Measurements from ENCODE around the gene LYRM9.
"Not testable (repeated sequence)": the region's sequence is repeated elsewhere in the genome, so short reads cannot be mapped to it uniquely, and the experiment has no call there.

LYRM9 gene

DNA sequence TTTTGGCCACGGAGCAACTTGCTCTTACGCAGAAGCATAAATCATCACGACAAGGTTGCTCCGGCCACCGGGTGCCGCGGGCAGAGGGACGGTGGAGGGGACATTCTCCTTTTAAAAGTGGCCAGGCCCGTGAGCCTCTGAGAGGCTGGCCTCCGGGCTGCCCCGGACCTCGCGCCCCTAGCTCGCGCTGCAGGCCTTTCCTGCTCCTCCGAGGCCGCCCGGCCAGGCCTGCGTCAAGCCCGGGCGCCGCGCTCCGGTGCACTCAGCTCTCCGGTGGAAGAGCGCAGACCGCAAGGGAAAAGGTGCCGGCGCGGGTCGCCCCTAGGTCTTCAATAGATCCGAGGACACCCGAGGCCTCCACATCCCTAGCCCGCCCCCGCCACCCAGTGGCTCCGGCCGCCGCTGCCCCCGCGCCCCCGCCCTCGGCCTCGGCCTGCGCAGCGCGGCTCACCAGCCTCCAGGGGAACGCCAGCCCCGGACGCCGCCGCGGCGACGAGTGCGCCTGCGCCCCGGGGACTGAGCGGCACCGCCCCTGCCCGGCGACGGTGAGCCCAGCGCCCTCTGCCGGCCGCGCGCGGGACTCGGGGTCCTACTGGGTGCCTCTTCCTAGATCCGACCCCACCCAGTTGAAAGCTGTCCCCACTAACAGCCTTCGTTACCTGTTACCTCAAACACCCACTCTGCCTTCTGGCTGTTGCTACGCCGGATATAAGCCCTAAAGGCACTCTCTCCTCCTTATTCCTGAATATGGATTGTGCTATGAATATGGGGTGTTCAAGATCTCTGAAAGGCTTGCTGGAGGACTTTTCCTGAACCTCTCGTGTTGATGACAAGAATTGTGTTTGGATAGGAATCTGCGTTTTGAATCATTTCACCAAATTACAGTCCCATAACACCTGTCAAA, at the start of gene LYRM9:
TSS of gene LYRM9 (minus strand) at position 500 of the 904 bp plus-strand sequence. CDS start 10,671 bp downstream, outside the sequence.
- DNase-seq, result peak; percentile 93

GRCh38 chr17:27940503-27941428, 47.6 kb upstream of the LYRM9 start:
- no peak for DNase-seq

- no peak for DNase-seq
Measured at GRCh38 chr17:27939474-27940465, 46.6 kb upstream of the LYRM9 start.

GRCh38 chr17:27938864-27939263, 45.7 kb upstream of the LYRM9 start:
- DNase-seq, result no peak

DNA sequence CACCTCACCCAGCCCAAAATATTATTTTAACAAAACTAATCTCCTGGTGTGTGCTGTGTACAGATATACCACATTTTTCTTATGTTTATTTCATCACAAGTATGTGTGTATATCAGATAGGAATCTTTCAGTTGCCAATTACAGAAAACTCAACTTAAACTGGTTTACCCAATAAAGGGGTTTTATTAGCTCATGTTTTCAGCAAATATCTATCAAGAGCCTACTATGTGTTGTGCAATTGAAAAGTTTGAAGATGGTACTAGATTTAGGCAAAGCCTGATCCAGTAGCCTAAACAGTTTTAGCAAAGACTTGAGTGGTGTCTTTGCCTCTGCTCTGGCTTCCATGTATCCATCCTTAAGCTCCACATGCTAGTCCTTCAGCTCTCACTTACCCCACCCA, 45.1 kb upstream of the LYRM9 start:
- no peak for DNase-seq

DNA sequence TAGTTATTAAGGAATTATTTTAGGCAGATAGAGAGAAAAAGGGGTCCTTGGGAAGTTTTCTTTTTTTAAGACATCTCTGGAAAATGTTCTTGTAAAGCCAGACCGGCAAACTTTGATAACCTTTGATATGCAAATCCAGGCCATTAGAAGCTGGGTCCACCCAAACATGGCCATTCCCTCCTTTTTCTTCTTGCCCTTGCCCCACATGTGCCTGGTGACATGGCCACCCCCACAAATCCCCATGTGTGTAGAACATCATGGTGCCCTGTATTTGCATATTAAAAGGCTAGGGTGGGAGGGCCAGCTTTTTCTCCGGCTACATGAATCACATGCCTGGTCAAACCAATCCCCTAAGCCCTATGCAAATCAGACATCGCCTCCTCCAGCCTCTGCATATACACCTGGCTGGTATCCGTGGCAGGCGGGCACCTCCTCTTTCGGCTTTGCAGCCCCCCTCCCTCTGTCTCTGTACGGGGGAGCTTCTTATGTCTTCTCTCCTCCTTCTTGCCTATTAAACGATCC, 43.9 kb upstream of the LYRM9 start:
- no peak for DNase-seq

DNA sequence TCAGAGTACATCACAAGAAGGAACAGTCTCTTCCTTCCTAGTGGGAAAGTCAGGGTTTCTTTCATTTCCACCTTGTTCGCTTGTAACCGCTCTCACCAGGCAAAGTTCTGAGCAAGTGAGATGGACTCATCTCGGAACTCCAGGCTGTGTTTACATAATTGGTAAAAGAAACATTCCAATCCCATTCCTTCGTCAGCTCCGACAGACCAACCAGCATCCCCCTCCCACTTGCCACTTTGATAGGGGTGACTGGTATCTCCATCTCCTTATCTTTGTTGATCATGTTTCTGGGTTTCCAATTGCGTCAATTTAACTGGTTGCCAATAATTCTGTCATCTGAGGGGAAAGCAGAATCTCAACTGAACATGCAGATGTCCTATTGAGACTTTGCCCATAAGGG, 36.8 kb upstream of the LYRM9 start:
- DNase-seq, result no peak

DNA sequence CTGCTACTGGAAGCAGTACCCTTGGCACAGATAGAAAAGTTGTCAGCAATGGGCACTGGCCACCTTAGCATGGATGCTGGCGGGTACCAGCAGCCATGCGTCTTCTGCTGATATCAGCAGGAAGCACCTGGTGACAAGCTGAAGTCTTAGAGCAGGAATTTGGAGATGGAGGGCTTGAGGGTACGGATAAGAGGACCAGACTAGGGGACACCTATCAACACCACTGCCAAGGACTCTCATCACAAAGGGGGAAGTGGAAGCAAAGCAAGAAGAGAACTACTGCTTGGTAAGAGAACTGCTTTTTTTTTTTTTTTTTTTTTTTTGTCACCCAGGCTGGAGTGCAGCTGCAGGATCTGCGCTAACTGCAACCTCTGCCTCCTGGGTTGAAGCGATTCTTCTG, 35.4 kb upstream of the LYRM9 start:
- no peak for DNase-seq

- DNase-seq, result no peak
Measured at GRCh38 chr17:27927781-27928180, 34.6 kb upstream of the LYRM9 start.

- DNase-seq, result no peak
Measured at GRCh38 chr17:27921599-27921998, 28.4 kb upstream of the LYRM9 start.

- DNase-seq, result no peak
Measured at GRCh38 chr17:27921077-27921476, 27.9 kb upstream of the LYRM9 start.

- DNase-seq, result no peak
Measured at GRCh38 chr17:27920569-27920968, 27.4 kb upstream of the LYRM9 start.

DNA sequence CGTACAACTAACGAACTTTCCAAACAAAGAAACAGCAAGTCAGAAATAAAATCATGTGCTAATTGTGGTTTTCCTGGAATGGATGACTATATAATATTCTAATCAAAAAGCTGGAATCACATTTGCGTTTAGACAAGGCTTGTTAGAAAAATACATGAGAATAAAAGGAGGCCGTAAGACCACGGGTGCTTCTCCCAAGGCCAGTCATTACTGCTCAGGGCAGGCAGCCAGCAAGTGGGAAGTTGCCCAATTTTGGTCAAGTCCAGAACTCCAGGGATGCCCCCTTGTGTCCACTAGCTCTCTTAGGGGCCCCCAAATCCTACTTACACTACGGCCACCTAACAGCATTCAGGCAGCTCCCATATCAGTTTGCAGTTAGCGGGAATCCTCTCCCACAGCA, 25.9 kb upstream of the LYRM9 start:
- DNase-seq, result no peak

- DNase-seq, result no peak
Measured at GRCh38 chr17:27918498-27918897, 25.3 kb upstream of the LYRM9 start.

- no peak for DNase-seq
Measured at GRCh38 chr17:27917000-27917399, 23.8 kb upstream of the LYRM9 start.

GRCh38 chr17:27915709-27916108, 22.5 kb upstream of the LYRM9 start:
- peak; percentile 74 for DNase-seq

DNA sequence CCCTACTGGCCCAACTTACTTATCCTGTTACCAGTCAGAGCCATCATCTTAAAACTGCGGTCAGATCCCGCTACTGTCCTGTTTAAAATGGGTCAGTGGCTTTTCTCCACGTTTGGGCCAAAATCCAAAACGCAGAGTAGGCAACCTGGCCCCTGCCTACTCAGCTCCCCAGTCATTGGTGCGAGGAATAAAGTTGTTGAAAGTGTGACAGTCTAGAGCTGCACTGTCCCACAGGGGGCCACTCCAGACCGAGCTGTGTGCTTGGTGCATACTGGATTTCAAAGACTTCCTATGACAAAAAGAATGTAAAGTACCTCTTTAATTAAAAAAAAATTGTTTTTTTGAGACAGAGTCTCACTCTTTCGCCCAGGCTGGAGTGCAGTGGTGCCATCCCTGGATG, 21.2 kb upstream of the LYRM9 start:
- DNase-seq, result no peak

DNA sequence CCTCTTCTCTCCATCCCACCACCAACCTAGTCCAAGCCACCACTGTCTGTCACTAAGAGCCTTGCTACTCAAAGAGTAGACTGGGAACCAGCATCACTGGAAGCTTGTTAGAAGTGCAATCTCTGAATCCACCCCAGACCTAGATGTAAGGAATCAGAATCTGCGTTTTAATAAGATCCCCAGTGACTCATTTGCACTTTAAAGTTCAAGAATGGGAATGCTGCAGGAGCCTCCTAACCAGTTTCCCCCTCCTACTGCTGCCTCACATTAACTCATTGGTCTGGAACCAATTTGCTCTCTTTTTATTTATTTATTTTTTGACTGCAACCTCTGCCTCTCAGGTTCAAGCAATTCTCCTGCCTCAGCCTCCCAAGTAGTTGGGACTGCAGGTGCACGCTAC, 19.8 kb upstream of the LYRM9 start:
- no peak for DNase-seq

DNA sequence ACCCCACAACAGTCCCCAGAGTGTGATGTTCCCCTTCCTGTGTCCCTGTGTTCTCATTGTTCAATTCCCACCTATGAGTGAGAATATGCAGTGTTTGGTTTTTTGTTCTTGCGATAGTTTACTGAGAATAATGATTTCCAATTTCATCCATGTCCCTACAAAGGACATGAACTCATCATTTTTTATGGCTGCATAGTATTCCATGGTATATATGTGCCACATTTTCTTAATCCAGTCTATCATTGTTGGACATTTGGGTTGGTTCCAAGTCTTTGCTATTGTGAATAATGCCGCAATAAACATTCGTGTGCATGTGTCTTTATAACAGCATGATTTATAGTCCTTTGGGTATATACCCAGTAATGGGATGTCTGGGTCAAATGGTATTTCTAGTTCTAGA, 19.1 kb upstream of the LYRM9 start:
- DNase-seq, result not testable (repeated sequence)

- no peak for DNase-seq
Measured at GRCh38 chr17:27907976-27908558, 14.9 kb upstream of the LYRM9 start.

DNA sequence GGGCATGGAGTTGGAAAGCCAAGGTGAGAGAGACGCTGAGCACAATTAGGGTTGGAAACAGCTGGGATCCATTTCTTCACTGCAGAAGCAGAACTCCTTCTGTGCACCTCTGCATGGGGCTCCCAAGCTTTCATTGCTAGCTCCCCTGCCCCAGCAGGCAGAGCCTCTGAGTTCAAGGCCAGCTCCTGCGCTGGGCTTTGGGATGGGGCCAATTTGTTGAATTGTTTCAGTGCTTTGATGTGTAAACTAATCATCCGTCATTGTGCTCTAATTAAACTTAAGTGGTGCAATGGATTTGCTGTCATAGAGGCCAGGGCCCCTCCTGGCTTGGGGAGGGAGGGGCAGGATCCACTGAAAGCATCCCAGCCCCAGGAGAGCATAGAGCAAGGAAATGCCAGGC, 13.5 kb upstream of the LYRM9 start:
- DNase-seq, result peak; percentile 40

- no peak for DNase-seq
Measured at GRCh38 chr17:27906226-27906580, 13.0 kb upstream of the LYRM9 start.
